Sigmoid colon (tissue), 7 donors: ENCODE measurements around the gene CD93. TPM values are rescaled to one million over a fixed set of nuclear protein-coding genes. Genes with fewer than 3 reads are reported as not detected.

Experiments used
- DNase-seq: peaks from one replicate; pipeline ENCODE4 v3.0.0-alpha.2; 2019
- H3K27ac ChIP-seq, 4 donors: fragments of 200-600 bp; sonication (generic); one replicate each; pipeline ENCODE4 v1.5.1; 2016 to 2019; ENCODE audit warnings: mild to moderate bottlenecking in 1 of 4
- H3K27me3 ChIP-seq, 3 donors: fragments of 200-600 bp; sonication (generic); one replicate each; pipeline ENCODE4 v1.5.1; 2019; ENCODE audit warnings: mild to moderate bottlenecking in 1 of 3
- H3K36me3 ChIP-seq, 4 donors: fragments of 200-600 bp; sonication (generic); one replicate each; pipeline ENCODE4 v1.5.1; 2016 to 2019
- H3K4me1 ChIP-seq, 4 donors: fragments of 200-600 bp; sonication (generic); one replicate each; pipeline ENCODE4 v1.5.1; 2017 to 2019
- H3K4me3 ChIP-seq, 4 donors: fragments of 200-600 bp; sonication (generic); one replicate each; pipeline ENCODE4 v1.5.1; 2017 to 2019; ENCODE audit warnings: mild to moderate bottlenecking in 2 of 4, moderate library complexity in 1 of 4
- H3K9me3 ChIP-seq, 4 donors: fragments of 200-600 bp in 3 of 4; sonication (generic) in 3 of 4; one replicate each; pipeline versions ENCODE4 v1.5.1 to v1.6.1; 2013 to 2019
- CTCF ChIP-seq, 4 experiments: fragments of 450-650 bp in 3 of 4; fragments of 200-600 bp in 1 of 4; IDR thresholded peaks; one replicate each; pipeline ENCODE4 v1.5.1; 2016 to 2019; ENCODE audit warnings: antibody characterized with exemption in 4 of 4, mild to moderate bottlenecking in 3 of 4, moderate library complexity in 2 of 4
- EP300 ChIP-seq, 4 donors: sonication (generic); formaldehyde crosslinking; IDR thresholded peaks; one replicate each; pipeline ENCODE4 v1.6.1; 2017; ENCODE audit warnings: antibody characterized with exemption in 4 of 4
- POLR2A ChIP-seq, 2 donors: fragments of 450-650 bp; IDR thresholded peaks; one replicate each; pipeline ENCODE4 v1.6.1; 2016; ENCODE audit warnings: antibody characterized with exemption in 2 of 2, mild to moderate bottlenecking in 2 of 2, moderate library complexity in 2 of 2
- POLR2AphosphoS5 ChIP-seq, 4 donors: sonication (generic); formaldehyde crosslinking; IDR thresholded peaks; one replicate each; pipeline ENCODE4 v1.6.1; 2017; ENCODE audit warnings: antibody characterized with exemption in 4 of 4
- WGBS, 2 donors: extraction: QIAGEN DNeasy Blood & Tissue Kit; methylation state at CpG; one replicate each; pipeline ENCODE4 v1.1.7; 2013; 5-methylcytosine and 5-hydroxymethylcytosine counted together
- intact Hi-C: fragments of 100-400 bp; cut with DNase I; formaldehyde crosslinking; loops from one replicate; pipeline ENCODE4 v1.15.1; 2023
- polyA plus RNA-seq, 3 donors: library from polyadenylated mRNA; stranded (reverse); fragments of 200-250 nt; gene quantifications; one replicate each; pipeline ENCODE4 v1.2.3, GENCODE V29; 2013
- total RNA-seq, 4 donors: library from RNA; depleted of rRNA; stranded (reverse); fragments of >200 nt; gene quantifications; one replicate each; pipeline ENCODE4 v1.1.0, GENCODE V29; 2016
- donor health status: healthy with polysubstance abuse.
- donor health status: Bipolar disorder and iron deficiency.
- donor health status: healthy.

Gene CD93
- total and polyA plus RNA-seq, 7 donors = 1.8 to 27.2 (median 14.5) TPM

GRCh38 chr20:23120936-23121750, 35.0 kb upstream of the CD93 start:
- TF ChIP-seq CTCF (IDR thresholded peaks at IDR 0.05) (no peak), POLR2AphosphoS5 (IDR thresholded peaks at IDR 0.05) (no peak), EP300 (IDR thresholded peaks at IDR 0.05) (no peak), POLR2A (IDR thresholded peaks at IDR 0.05) (no peak)
- H3K4me1 ChIP-seq = no peaks in the 10 kb centered on the region
- no peaks in the 10 kb centered on the region for H3K36me3 ChIP-seq
- WGBS, 2 donors = 68 to 77% methylated on average over 15 of the region's 15 CpGs
- H3K27me3 ChIP-seq = no peaks in the 10 kb centered on the region
- intact Hi-C loops = no loop called here
- H3K4me3 ChIP-seq = no peak overlapping the region
- H3K27ac ChIP-seq = no peak overlapping the region
- DNase-seq = peak; percentile 51
- H3K9me3 ChIP-seq = no peaks in the 10 kb centered on the region

GRCh38 chr20:23120261-23120660, 34.1 kb upstream of the CD93 start:
- Histone ChIP-seq H3K36me3 (no peaks in the 10 kb centered on the region), H3K4me1 (no peaks in the 10 kb centered on the region), H3K4me3 (no peak overlapping the region), H3K27me3 (no peaks in the 10 kb centered on the region), H3K27ac (peak overlapping the region in 1 of 4 donors; percentile 52), H3K9me3 (no peaks in the 10 kb centered on the region)
- TF ChIP-seq POLR2A (IDR thresholded peaks at IDR 0.05) = no peak
- peak; percentile 48 for DNase-seq
- WGBS, 2 donors = 82 to 83% methylated on average over 7 of the region's 7 CpGs
- intact Hi-C loops = no loop called here

DNA sequence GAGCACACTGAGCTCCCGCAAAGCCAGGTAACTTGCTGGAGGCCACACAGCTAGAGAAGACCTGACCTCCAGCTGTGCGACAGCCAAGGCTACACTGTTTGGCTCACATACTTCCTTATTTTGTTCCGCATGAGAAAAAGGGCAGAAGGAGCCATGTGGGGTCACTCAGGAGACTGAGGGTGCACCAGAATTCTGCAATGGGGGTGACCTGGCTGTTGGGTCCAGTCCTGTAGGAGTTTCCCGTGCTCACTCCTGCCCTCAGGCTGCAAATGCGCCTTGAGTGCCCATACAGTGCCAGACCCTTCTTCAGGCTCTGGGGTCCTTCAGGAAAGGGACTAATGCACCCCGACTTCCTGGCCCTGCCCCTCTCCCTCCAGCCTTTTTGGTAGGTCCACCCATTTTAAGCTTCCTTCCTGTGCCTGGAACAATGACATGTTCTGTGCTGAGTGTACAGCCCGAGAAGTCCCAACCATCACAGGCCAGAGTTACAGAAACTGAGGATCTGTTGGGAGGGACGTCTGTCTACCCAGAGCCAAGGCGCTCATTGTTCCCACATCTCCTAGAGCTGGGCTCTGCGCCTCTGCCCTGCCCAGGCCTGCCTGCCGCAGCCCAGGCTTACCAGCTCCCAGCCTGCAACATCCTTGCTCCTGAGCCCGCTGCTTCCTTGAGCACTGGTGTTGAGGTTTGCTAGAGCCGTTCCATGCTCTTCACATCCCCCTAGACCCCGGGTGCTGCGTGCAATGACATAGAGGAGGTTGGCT, 33.5 kb upstream of the CD93 start:
- intact Hi-C loops = no loop called here
- Histone ChIP-seq H3K27me3 (no peaks in the 10 kb centered on the region), H3K27ac (peak overlapping the region in 1 of 4 donors; percentile 52), H3K9me3 (no peaks in the 10 kb centered on the region), H3K4me1 (no peaks in the 10 kb centered on the region), H3K36me3 (no peaks in the 10 kb centered on the region), H3K4me3 (no peak overlapping the region)
- WGBS, 2 donors = 87 to 88% methylated on average over 15 of the region's 15 CpGs
- TF ChIP-seq POLR2AphosphoS5 (IDR thresholded peaks at IDR 0.05) (no peak), EP300 (IDR thresholded peaks at IDR 0.05) (no peak), CTCF (IDR thresholded peaks at IDR 0.05) (no peak), POLR2A (IDR thresholded peaks at IDR 0.05) (no peak)
- peak; percentile 61 for DNase-seq

DNA sequence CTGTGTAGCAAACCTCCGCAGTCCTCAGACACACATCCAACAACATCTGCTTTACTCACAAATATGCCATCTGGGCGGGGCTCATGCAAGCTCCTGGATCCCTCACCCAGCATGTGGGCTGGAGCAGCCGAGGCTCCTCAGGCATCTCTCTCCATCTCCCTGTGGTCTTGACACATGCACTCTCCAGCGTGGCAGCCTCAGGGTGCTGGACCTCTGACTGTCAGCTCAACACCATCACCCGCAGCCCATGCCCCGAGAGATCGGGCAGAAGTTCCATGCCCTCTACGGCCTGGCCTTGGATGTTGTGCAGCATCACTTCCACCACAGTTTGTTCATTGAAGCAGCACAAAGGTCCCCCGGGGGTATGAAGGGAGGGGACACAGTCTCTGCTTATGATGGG, 32.6 kb upstream of the CD93 start:
- TF ChIP-seq EP300 (IDR thresholded peaks at IDR 0.05) = no peak
- no peak for TF ChIP-seq CTCF (IDR thresholded peaks at IDR 0.05)
- no peak for TF ChIP-seq POLR2AphosphoS5 (IDR thresholded peaks at IDR 0.05)
- TF ChIP-seq POLR2A (IDR thresholded peaks at IDR 0.05) = no peak
- DNase-seq = peak; percentile 55
- Histone ChIP-seq H3K4me1 (no peaks in the 10 kb centered on the region), H3K4me3 (no peak overlapping the region), H3K27ac (no peak overlapping the region), H3K36me3 (no peaks in the 10 kb centered on the region), H3K27me3 (no peaks in the 10 kb centered on the region), H3K9me3 (no peaks in the 10 kb centered on the region)
- WGBS, 2 donors = 84 to 87% methylated on average over 9 of the region's 9 CpGs
- intact Hi-C loops = no loop called here

DNA sequence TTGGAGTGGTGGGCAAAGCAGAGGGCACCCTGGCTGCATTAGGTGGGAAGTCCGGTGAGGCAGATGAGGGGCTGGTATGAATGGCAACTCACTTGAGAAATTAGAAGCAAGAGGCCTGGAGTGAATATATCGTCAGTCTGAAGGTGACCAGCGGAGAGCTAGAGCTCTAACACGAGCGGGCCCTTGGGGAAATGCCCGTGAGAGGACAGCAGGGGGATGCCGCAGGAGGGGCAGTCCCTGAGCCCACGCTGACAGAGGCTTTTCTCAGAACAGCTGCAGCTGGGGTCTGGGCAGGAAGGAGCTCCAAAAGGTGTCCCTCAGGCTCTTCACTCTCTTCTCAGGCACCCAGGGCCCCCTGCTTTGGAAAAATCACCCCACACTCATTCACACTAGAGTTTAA, 32.0 kb upstream of the CD93 start:
- intact Hi-C loops = no loop called here
- Histone ChIP-seq H3K9me3 (no peaks in the 10 kb centered on the region), H3K4me3 (no peak overlapping the region), H3K4me1 (no peaks in the 10 kb centered on the region), H3K36me3 (no peaks in the 10 kb centered on the region), H3K27ac (no peak overlapping the region), H3K27me3 (no peaks in the 10 kb centered on the region)
- TF ChIP-seq EP300 (IDR thresholded peaks at IDR 0.05) (no peak), CTCF (IDR thresholded peaks at IDR 0.05) (no peak), POLR2A (IDR thresholded peaks at IDR 0.05) (no peak), POLR2AphosphoS5 (IDR thresholded peaks at IDR 0.05) (no peak)
- peak; percentile 30 for DNase-seq
- WGBS, 2 donors = 80 to 87% methylated on average over 8 of the region's 8 CpGs
